ENCODE data around the gene MLKL. TPM values are rescaled to one million over a fixed set of nuclear protein-coding genes. Genes with fewer than 3 reads are reported as not detected.
A peak's percentile ranks its signal among the peaks of the same experiment; 100 is the strongest.
"Not testable (repeated sequence)": the region's sequence is repeated elsewhere in the genome, so short reads cannot be mapped to it uniquely, and the experiment has no call there.

Gene MLKL
- total RNA-seq, 1 experiment from 2014 or later, result 21.7 TPM

DNA sequence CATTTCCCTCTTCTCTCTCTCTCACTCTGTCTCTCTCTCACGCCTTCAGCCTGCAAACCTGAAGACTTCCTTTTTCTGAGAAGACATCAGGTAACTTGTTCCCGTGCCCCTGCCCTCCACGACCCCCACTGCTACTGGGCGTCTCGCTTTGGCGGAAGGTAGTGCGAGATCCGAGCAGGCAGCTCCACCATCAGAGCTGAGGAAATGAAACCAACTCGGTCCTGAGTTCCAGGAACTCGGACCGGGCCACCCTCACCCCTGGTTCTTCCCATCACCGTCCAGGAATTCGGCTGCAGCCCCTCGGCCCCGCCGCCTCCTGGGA is 585 bp downstream of the MLKL start:
- peak; percentile 27 for DNase-seq (ENCODE audit: low read depth)

- DNase-seq (ENCODE audit: low read depth), result no peak
Measured at GRCh38 chr16:74699666-74700065, 996 bp downstream of the MLKL start.

DNA sequence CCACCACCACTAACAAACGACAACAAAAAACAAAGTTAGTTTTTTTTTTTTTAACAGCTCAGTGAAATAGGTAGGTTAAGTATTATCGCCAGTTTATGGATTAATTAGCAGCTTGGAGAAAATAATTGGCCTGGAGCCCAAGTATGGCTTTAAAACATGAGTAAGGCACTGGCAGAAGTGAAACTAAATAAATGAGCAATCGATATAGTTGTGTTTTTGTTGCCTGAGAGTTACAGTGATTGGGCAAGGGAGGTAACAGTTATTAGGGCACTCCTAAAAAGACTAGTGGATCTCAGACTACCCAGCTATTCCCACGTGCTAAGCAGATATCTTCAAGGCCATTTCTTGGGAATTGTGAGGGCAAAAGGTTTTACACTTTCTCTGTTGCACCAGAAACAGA is 2.4 kb downstream of the MLKL start:
- DNase-seq (ENCODE audit: low read depth), result no peak

DNA sequence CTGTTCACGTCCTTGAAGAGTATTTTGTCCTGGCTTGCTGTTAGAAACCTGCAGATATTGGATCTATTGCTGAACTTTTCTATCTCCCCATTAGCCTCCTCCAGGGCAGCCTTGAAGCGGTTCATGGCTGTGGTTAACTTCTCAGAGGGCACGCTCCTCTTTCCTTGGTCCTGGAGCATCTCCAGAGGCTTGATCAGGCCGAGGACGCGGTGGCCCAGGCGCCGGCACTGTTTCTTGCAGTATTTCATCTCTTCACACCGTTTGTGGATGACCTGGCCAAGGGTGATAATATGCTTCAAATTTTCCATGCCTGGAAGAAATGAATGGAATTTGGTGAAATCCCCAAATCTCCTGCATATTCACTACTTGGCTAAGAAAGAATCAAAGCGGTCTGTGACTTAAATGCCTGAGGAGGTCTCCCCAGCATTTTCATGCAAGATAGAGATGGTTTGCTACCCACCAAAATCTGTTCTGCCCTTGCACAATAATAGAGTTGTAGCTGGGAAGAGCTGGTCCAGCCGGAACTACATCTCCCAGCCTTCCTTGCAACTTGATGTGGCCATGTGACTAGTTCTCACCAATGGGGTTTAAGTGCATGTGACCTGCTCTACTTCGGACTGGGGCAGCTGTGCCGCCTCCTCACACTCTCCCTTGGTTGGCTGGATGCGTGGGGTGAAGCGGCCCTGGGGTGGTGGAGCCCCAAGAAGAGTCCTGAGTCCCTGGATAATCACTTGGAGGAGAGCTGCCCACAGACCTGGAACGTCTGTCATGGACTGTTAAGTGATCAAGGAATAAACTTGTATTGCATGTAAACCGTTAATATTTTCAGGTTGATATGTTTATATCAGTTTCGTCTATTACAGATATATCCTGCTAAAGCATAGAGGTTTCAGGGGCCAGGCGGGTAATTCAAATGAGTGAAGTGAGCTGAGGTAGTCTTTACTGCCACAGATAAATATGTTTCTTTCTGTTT is 4.9 kb downstream of the MLKL start:
- DNase-seq (ENCODE audit: low read depth), result peak; percentile 88

GRCh38 chr16:74691093-74691855 is 9.4 kb downstream of the MLKL start:
- no peak for DNase-seq (ENCODE audit: low read depth)

DNA sequence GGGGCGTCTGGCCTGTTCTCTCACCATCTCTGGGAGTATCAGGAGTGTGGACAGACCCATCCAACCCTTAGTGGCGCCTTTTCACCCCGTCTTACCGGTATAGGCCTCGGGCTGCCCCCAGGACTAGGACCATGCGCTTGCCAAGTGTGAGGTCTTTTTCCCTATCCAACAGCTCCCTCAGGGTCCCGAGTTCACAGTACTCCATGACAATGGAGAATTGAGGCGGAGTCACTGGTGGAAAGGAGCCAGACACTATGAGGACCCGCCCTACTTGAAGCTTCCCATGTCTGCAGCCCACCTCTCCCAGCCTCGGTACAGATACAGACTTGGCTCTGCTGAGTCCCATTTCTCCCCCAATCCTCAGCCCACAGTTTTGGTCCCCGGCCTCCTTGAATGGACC is 18.1 kb downstream of the MLKL start:
- DNase-seq (ENCODE audit: low read depth), result no peak

GRCh38 chr16:74680681-74681080 is 20.0 kb downstream of the MLKL start:
- DNase-seq (ENCODE audit: low read depth), result no peak

GRCh38 chr16:74679983-74680382 is 20.7 kb downstream of the MLKL start:
- no peak for DNase-seq (ENCODE audit: low read depth)

DNA sequence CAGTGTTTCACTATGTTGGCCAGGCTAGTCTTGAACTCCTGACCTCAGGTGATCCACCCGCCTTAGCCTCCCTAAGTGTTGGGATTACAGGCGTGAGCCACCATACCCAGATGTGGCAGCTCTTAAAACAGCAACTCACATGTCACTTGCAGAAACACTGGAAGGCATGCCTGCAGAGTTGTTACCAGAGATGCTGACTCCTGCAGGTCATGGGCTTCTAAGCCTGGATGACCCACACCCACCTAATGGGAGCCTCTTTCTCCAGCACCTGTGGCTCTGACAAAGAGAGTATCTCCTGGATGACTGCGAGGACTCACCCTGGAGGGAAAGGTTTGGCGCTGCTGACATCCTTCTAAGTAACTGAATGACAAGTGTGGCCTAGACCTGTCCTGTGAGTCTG is 22.8 kb downstream of the MLKL start:
- DNase-seq (ENCODE audit: low read depth), result no peak

DNA sequence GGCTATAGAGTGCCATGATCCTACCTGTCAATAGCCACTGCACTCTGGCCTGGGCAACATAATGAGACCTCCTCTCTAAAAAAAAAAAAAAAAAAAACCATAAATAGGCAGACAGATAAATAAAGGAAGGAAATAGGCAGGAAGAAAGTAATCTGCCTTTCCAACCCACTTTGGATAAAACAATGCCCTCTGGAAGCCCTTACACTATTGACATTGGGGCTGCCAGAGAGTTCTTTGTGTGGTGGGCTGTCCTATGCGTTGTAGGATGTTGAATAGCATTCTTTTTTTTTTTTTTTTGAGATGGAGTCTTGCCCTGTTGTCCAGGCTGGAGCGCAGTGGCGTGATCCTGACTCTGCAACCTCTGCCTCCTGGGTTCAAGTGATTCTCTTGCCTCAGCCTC is 26.8 kb downstream of the MLKL start:
- DNase-seq (ENCODE audit: low read depth), result no peak

DNA sequence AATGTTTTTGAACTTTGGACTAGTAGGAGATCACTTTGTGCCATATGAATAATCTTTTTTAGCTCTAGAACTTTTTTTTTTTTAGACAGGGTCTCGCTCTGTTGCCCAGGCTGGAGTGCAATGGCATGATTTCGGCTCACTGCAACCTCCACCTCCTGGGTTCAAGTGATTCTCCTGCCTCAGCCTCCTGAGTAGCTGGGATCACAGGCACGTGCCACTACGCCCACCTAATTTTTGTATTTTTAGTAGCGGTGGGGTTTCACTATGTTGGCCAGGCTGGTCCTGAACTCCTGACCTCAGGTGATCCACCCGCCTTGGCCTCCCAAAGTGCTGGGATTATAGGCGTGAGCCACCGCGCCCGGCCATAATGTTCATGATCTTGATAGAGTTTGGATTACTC is 31.8 kb downstream of the MLKL start:
- not testable (repeated sequence) for DNase-seq (ENCODE audit: low read depth)

DNA sequence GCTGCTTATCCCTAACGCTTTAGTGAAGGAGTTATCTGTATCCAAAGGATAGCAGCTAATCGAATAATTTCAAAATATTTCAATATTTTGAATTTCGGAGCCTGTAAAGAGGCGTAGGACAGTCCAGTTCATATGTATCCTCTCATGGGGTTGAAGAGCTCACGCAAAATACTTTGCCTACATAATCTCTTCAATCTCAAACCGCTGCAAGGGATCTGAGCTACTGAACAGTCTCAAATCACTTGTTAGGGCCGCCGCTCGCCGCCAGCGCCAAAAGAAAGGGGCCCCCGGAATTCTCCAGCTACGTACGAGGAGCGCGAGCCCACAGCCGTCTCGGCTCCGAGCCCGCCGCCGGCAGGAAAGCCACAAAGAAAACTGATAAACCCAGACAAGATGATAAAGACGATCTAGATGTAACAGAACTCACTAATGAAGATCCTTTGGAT is 33.4 kb downstream of the MLKL start:
- DNase-seq (ENCODE audit: low read depth), result peak; percentile 50

GRCh38 chr16:74666425-74667254 is 34.0 kb downstream of the MLKL start, which contains the start of gene RFWD3:
Gene RFWD3, minus strand, starts transcription at chr16:74666877. Its CDS starts 5,428 bp downstream, at chr16:74661449.
- DNase-seq (ENCODE audit: low read depth), result peak; percentile 97

DNA sequence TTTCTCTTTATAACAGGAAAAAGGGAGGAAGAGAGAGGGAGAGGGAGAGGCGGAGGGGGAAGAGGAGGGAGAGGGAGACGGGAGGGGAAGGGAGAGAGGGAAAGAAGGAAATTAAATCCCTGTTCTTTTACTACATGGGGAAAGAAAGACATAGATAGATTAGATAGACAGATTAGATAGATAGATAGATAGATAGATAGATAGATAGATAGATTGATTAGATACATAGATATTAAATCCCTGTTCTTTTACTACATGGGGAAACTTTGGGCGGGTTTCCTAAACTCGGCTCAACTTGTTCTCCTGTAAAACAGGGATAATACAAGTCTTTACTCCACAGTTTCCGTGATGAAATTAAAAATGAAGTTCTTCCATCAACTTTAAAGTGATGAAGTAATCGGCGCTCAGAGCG is 34.6 kb downstream of the MLKL start:
- no peak for DNase-seq (ENCODE audit: low read depth)

- DNase-seq (ENCODE audit: low read depth), result no peak
Measured at GRCh38 chr16:74661064-74661463, 39.6 kb downstream of the MLKL start.

GRCh38 chr16:74660383-74660782 is 40.3 kb downstream of the MLKL start:
- DNase-seq (ENCODE audit: low read depth), result no peak

DNA sequence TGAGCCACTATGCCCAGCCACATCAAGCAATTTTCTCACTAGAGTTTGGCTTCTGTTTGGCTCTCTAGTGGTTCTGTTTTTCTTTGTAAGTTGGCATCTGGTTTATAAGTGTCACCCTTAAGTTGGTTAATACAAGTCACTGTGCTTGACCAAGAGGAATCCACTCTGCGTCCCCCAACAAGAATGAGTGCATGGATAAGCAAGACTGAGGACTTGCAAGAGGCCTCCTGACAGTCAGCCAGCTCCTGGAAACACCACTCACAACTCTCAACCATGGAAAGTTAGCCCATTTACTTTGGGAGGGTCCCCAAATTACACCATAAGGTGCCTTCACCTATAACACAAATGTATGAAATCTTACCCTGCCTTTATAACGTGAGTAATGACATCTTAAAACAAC is 41.6 kb downstream of the MLKL start:
- no peak for DNase-seq (ENCODE audit: low read depth)

DNA sequence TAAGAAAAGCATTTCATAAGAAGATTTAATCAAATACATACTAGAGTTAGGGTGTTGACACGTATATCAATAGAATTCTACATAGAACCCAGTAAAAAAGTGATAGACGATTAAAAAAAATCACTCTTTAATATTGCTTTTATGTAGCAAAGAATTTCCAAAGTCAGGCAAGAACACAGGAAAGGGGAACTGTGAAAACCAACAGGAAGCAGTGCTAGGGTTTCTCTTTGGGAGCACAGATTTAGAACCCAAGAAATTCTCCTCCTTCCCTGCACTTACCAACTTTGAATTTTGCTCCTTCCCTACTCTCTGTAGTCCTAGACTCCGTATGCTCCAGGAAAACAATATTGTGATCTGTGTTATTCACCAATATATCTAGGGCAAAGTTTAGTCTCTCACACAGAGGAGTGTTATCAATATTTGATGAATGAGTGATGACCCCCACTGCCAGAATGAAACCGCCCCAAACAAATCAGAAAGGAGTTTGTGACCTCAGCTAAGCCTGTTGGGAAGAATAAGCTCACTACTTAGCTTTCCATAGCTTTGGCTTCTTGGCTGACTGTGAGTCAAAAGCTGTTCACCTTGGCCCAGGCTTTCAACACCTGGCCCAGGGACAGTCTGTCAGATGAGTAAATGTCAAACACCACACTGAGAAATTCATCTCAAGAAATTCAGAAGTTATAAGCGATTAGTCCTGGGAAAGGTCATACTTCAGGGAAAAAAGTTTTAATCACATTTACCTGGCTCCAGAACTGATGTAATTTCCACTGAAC is 42.6 kb downstream of the MLKL start:
- no peak for DNase-seq (ENCODE audit: low read depth)

GRCh38 chr16:74654536-74655050 is 46.1 kb downstream of the MLKL start:
- no peak for DNase-seq (ENCODE audit: low read depth)

DNA sequence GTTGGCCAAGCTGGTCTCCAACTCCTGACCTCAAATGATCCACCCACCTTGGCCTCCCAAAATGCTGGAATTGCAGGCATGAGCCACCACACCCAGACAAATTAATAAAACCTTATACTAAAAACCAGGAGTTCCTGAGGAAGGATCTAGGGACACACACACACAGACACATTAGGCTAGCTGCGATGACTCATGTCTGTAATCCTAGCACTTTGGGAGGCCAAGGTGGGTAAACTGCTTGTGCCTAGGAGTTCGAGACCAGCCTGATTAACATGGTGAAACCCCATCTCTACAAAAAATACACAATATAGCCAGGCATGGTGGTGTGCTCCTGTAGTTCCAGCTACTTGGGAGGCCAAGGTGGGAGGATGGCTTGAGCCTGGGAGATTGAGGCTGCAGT is 47.8 kb downstream of the MLKL start:
- DNase-seq (ENCODE audit: low read depth), result peak; percentile 38

DNA sequence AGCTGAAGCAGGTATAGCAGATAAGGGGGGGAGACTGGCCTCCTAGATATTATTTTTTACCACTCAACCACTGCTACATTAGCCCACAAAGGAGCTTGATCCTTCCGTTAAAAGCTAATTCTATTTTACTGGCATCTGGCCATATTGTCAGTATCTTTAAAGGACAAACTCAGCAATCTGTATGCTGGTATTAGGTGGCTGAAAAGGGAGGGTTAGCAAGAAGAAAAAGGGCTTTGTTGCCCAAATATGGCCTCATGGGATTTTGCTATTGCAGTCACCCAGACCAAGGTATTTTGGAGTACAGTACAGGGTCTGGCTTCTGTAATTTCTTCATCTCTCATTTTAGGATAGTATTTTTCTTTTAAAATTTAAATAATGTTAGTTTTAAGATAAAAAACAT is 48.4 kb downstream of the MLKL start:
- no peak for DNase-seq (ENCODE audit: low read depth)
